Endothelial cell (in vitro differentiated cells): ENCODE results near the gene PYY. TPM values are rescaled to one million over a fixed set of nuclear protein-coding genes. Genes with fewer than 3 reads are reported as not detected.
"Not testable (repeated sequence)": the region's sequence is repeated elsewhere in the genome, so short reads cannot be mapped to it uniquely, and the experiment has no call there.

Experiments used
- DNase-seq: peaks from one replicate; pipeline ENCODE4 v3.0.0; 2021; ENCODE audit warnings: low spot score
- H3K27ac Mint-ChIP-seq: one replicate; pipeline ENCODE4 v1.8.0; 2021; ENCODE audit warnings: mixed read lengths, inconsistent platforms; ENCODE audit not compliant: unreplicated experiment
- H3K27me3 Mint-ChIP-seq: one replicate; pipeline ENCODE4 v1.8.0; 2021; ENCODE audit warnings: mild to moderate bottlenecking, moderate library complexity, mixed read lengths, inconsistent platforms; ENCODE audit not compliant: unreplicated experiment
- H3K36me3 Mint-ChIP-seq: one replicate; pipeline ENCODE4 v1.8.0; 2021; ENCODE audit warnings: mild to moderate bottlenecking, low read depth, mixed read lengths, inconsistent platforms; ENCODE audit not compliant: unreplicated experiment
- H3K4me1 Mint-ChIP-seq: one replicate; pipeline ENCODE4 v1.8.0; 2021; ENCODE audit warnings: mild to moderate bottlenecking, mixed read lengths, inconsistent platforms; ENCODE audit not compliant: unreplicated experiment
- H3K4me3 Mint-ChIP-seq: one replicate; pipeline ENCODE4 v1.8.0; 2021; ENCODE audit warnings: mild to moderate bottlenecking, mixed read lengths, inconsistent platforms; ENCODE audit not compliant: unreplicated experiment
- H3K9me3 Mint-ChIP-seq: one replicate; pipeline ENCODE4 v1.8.0; 2021; ENCODE audit warnings: mixed read lengths, inconsistent platforms; ENCODE audit not compliant: unreplicated experiment
- total RNA-seq: library from RNA; stranded (reverse); fragmentation: NEBNext Ultra II Directional; extraction: Animal tissue kit (Norgen Biotek cat#: 25700); gene quantifications from one replicate; pipeline ENCODE4 v1.2.1, GENCODE V29; 2021; ENCODE audit not compliant: unreplicated experiment
- TF ChIP-seq, protein P1 (sequence below): fragments of 200-600 bp; sonication (generic); IDR thresholded peaks from one replicate; pipeline ENCODE4 v1.5.0; 2021; ENCODE audit warnings: antibody characterized with exemption; ENCODE audit not compliant: unreplicated experiment

The PYY gene
- total RNA-seq, 1 donor from 2014 or later = not detected

- Mint-ChIP-seq H3K4me3 (no peak overlapping the region), H3K9me3 (no peaks in the 10 kb centered on the region), H3K4me1 (peaks cover 4% of the 10 kb centered on the region), H3K27ac (no peak overlapping the region), H3K27me3 (peaks cover 7% of the 10 kb centered on the region), H3K36me3 (peaks cover 3% of the 10 kb centered on the region)
- peak; percentile 76 for DNase-seq
- TF ChIP-seq, protein P1, sequence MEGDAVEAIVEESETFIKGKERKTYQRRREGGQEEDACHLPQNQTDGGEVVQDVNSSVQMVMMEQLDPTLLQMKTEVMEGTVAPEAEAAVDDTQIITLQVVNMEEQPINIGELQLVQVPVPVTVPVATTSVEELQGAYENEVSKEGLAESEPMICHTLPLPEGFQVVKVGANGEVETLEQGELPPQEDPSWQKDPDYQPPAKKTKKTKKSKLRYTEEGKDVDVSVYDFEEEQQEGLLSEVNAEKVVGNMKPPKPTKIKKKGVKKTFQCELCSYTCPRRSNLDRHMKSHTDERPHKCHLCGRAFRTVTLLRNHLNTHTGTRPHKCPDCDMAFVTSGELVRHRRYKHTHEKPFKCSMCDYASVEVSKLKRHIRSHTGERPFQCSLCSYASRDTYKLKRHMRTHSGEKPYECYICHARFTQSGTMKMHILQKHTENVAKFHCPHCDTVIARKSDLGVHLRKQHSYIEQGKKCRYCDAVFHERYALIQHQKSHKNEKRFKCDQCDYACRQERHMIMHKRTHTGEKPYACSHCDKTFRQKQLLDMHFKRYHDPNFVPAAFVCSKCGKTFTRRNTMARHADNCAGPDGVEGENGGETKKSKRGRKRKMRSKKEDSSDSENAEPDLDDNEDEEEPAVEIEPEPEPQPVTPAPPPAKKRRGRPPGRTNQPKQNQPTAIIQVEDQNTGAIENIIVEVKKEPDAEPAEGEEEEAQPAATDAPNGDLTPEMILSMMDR = peak; percentile 59
These were observed 13.1 kb downstream of the PYY start for GRCh38 chr17:43940630-43941029.

GRCh38 chr17:43939886-43940285 is 13.9 kb downstream of the PYY start:
- Mint-ChIP-seq H3K27ac (no peak overlapping the region), H3K36me3 (peaks cover 3% of the 10 kb centered on the region), H3K27me3 (peaks cover 7% of the 10 kb centered on the region), H3K9me3 (no peaks in the 10 kb centered on the region), H3K4me3 (no peak overlapping the region), H3K4me1 (peaks cover 3% of the 10 kb centered on the region)
- TF ChIP-seq, protein P1 = no peak
- DNase-seq = no peak

DNA sequence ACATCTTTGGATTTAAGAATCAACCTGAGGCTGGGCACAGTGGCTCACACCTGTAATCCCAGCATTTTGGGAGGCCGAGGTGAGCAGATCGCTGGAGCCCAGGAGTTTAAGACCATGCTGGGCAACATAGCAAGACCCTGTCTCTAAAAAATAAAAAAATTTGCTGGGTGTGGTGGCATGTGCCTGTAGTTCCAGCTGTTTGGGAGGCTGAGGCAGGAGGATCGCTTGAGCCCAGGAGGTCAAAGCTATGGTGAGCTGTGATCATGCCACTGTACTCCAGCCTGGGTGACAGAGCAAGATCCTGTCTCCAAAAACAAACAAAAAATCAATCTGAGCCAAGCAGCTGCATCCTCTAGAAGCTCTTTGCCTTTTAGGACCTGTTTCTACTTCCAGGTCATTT is 14.3 kb downstream of the PYY start:
- H3K27me3 Mint-ChIP-seq, H3K4me3 Mint-ChIP-seq, H3K4me1 Mint-ChIP-seq, H3K36me3 Mint-ChIP-seq, H3K9me3 Mint-ChIP-seq, DNase-seq, H3K27ac Mint-ChIP-seq: not testable (repeated sequence)

GRCh38 chr17:43938838-43939182 is 14.9 kb downstream of the PYY start:
- Mint-ChIP-seq H3K4me3 (no peak overlapping the region), H3K9me3 (no peaks in the 10 kb centered on the region), H3K27me3 (peaks cover 9% of the 10 kb centered on the region), H3K27ac (no peak overlapping the region), H3K36me3 (peaks cover 3% of the 10 kb centered on the region), H3K4me1 (no peaks in the 10 kb centered on the region)
- TF ChIP-seq, protein P1 = no peak
- DNase-seq = no peak

DNA sequence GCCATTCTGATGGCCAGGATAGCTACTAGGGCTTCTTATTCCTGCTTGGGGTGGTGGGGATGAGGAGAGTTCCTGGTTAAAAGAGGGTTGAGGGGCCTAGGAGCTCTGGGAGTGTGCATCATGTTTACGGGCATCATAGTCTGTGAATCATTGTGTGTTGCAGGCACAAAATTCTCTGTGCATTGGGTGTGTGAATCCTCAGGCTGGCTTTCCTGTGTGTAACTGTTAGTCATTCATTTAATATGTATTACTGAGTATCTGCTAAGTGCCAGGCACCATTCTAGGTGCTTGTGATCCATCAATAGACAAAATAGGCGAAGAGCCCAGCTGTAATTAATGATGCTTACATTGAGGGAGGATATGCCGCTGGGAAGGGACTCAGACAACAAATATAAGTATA is 17.3 kb downstream of the PYY start:
- H3K36me3 Mint-ChIP-seq = peaks cover 3% of the 10 kb centered on the region
- no peak overlapping the region for H3K27ac Mint-ChIP-seq
- DNase-seq = no peak
- H3K4me3 Mint-ChIP-seq = no peak overlapping the region
- no peaks in the 10 kb centered on the region for H3K4me1 Mint-ChIP-seq
- TF ChIP-seq, protein P1 = no peak
- H3K9me3 Mint-ChIP-seq = no peaks in the 10 kb centered on the region
- peaks cover 6% of the 10 kb centered on the region for H3K27me3 Mint-ChIP-seq

DNA sequence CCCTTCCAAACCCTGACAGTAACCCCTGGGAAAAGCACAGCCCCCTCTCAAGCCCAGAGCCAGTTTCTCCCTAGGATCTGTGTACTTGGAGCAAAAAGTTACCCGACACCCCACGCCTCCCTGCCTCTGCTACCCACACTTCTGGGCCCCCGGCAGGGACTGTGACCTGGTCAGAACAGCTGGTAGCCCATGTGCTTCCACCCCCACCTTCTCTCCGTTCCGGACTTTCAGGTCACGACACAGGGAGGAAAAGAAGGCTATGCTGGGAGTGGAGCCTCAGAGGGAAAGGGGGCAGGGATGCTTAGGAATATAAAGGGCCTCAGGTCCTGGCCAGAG is 17.8 kb downstream of the PYY start:
- no peak for DNase-seq
- Mint-ChIP-seq H3K36me3 (peaks cover 3% of the 10 kb centered on the region), H3K27ac (no peak overlapping the region), H3K4me1 (no peaks in the 10 kb centered on the region), H3K9me3 (no peaks in the 10 kb centered on the region), H3K4me3 (no peak overlapping the region), H3K27me3 (peaks cover 6% of the 10 kb centered on the region)
- TF ChIP-seq, protein P1 = no peak
